HG03460 (cell line): ENCODE measurements around the gene COQ5.
"Not testable (repeated sequence)": the region's sequence is repeated elsewhere in the genome, so short reads cannot be mapped to it uniquely, and the experiment has no call there.

ENCODE experiments used
- ATAC-seq: cut with Tn5 transposase; IDR thresholded peaks from one replicate; pipeline ENCODE4 v1.9.1; 2021; ENCODE audit not compliant: unreplicated experiment

Gene COQ5

DNA sequence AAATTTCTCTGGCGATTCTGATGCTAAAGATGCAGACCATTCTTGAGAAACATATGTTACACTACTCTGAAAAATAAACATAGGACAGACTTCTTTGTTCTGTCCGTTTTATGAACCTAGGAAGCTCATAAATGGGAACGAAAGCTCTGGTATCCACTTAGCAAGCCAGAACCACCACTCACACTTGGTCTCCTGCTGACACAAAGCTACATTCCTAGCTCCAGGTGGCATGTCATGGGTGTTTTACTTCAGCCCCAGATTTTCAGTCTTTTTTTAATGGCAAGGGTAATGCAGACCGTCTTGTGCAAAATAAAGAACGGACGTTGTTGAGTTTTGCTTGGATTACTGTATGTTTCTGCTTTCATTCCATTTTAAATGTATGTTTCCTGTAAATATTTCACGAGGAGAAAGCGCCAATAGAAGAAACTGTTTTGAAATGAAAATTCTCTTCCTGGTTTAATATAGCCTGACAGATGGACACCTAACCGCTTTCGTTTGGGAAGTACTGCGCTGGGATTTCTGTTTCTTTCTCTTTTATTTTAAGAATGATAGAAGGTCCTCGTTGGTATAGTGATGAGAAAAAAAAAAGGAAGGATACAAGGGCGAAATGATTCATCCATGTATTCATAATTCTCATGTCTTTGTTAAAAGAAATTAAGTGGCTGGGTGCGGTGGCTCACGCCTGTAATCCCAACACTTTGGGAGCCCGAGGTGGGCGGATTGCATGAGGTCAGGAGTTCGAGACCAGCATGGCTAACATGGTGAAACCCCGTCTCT is 871 bp upstream of the COQ5 start:
- no peak for ATAC-seq

GRCh38 chr12:120522568-120522967 is 6.4 kb downstream of the COQ5 start:
- ATAC-seq, result no peak

DNA sequence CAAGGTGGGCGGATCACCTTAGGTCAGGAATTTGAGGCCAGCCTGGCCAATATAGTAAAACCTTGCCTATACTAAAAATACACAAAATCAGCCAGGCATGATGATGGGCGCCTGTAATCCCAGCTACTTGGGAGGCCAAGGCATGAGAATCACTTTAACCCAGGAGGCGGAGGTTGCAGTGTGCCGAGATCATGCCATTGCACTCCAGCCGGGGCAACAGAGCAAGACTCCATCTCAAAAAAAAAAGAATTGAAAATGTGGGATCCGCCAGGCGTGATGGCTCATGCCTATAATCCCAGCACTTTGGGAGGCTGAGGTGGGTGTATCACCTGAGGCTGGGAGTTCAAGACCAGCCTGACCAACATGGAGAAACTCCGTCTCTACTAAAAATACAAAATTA is 9.6 kb downstream of the COQ5 start:
- ATAC-seq, result not testable (repeated sequence)

GRCh38 chr12:120515496-120515895 is 13.5 kb downstream of the COQ5 start:
- no peak for ATAC-seq

DNA sequence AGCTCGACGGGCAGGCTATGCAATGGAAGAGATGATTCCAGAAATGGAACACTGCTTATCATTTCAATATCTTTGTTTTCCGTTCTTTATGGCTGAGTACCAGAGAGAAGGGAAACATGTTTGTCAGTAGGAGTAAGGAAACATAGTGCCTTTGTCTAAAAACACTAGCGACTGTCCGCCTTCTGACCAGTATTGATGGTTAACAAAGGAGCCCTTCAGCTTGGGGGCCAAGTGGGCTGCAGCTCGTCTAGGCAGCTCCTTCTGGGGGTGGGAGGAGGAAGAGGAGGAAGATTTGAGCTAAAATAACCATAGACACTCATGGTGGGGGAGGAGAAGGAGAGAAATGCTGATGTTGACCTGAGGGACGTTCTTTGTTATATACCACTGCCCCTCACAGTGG is 15.0 kb downstream of the COQ5 start:
- no peak for ATAC-seq

DNA sequence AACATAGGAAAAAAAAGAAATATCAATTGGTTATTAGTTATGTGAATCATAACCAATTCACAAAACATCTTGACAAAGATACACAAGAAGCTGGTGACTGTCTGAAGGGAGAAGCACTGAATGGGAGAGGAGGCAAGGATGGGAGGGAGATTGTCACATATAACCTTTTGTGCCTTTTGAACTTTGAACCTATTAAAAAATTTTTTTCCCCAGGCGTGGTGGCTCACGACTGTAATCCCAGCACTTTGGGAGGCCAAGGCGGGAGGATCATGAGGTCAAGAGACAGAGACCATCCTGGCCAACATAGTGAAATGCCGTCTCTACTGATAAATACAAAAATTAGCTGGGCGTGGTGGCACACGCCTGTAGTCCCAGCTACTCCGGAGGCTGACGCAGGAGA is 20.4 kb downstream of the COQ5 start:
- no peak for ATAC-seq

DNA sequence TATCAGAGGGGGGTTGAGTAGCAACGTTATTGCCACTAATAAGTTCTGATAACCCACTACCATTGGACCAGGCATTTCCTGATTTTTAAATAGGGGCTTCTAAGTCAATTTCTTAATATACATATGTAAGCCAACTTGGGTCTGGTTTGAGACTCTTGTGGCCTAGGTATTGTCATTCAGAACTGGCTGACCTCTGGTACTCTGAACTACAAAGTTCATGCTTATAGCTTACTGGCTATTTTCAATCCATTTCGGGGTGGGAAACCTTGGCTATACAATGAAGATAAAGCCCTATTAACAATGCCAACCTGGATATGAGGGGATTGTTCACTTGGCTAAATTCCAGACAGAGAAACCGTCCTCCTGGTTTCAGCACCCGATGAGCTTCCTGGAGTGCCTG is 24.4 kb downstream of the COQ5 start:
- no peak for ATAC-seq

GRCh38 chr12:120500581-120500980 is 28.4 kb downstream of the COQ5 start:
- ATAC-seq, result no peak

- no peak for ATAC-seq
Measured at GRCh38 chr12:120498870-120499515, 30.0 kb downstream of the COQ5 start.

- no peak for ATAC-seq
Measured at GRCh38 chr12:120497524-120498150, 31.3 kb downstream of the COQ5 start.

DNA sequence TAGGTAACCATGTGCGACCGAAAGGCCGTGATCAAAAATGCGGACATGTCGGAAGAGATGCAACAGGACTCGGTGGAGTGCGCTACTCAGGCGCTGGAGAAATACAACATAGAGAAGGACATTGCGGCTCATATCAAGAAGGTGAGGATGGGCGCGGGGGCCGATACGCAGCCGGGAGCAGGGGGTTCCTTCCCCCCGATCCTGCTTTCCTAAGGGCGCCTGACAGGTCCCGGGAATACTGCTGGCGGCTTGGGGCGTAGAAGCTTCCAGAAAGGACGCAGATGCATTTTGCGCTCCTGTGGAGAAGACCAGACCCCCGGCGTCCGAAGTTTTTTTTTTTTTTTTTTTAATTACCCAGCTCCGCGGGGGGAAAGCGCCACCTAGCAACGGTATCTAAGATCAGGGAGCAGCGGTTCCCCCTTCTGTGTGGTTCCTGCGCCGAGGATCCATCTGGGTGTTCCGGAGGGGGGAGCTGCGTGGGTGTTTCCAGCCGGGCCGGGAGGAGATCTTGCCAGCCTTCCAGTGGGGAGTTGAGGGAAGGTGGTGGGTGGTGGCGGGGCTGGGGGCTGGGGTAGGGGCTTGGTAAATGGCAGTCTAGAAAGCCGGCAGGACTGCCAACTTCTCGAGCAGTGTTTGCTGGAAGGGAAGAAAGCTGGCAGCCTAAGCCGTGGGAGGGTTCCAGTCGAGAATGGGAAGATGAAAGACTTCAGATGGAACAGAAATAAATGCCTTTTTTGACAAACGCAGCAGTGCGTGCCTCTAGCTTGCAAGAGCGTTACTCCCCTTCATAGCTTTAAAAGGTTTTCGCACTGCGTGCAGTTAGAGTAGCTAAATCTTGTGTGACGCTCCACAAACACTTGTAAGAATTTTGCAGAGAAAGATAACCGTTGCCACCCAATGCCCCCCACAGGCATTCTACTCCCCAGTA is 32.3 kb downstream of the COQ5 start:
- ATAC-seq, result peak; percentile 12

DNA sequence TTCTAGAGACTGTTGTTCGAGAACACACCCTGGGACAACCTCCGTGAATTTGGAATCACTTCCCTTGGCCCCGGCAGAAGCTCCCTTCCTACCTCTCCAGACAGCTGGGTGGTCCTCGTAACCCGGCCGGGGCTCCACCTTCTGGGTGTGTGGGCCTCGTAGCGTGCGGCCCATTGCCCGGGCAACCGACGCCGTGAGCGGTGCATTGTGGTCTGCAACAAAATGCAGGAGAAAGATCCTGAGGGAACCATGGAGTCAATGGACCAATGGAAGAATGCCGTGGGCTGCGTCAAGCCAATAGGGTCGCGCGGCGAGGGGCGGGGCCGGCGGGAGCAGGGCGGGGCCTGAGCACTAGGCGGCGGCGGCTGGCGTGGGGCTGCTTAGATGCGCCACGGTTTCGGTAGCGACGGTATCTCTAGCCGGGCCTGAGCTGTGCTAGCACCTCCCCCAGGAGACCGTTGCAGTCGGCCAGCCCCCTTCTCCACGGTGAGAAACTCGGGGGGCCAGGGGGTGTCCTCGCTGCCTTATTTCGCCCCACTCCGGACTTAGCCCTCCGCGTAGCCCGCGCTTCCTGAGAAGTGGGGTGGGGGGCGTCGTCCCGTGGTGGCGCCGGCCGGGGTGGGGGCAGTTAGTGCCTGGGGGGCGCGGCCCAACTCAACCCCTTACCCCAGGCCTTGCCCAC is 33.1 kb downstream of the COQ5 start, which contains the start of gene DYNLL1:
Gene DYNLL1, plus strand, starts transcription at position 383 of the 682 bp plus-strand sequence. CDS start 309 bp downstream, outside the sequence.
- peak; percentile 89 for ATAC-seq

GRCh38 chr12:120495186-120495730 is 33.7 kb downstream of the COQ5 start:
- ATAC-seq, result peak; percentile 4

DNA sequence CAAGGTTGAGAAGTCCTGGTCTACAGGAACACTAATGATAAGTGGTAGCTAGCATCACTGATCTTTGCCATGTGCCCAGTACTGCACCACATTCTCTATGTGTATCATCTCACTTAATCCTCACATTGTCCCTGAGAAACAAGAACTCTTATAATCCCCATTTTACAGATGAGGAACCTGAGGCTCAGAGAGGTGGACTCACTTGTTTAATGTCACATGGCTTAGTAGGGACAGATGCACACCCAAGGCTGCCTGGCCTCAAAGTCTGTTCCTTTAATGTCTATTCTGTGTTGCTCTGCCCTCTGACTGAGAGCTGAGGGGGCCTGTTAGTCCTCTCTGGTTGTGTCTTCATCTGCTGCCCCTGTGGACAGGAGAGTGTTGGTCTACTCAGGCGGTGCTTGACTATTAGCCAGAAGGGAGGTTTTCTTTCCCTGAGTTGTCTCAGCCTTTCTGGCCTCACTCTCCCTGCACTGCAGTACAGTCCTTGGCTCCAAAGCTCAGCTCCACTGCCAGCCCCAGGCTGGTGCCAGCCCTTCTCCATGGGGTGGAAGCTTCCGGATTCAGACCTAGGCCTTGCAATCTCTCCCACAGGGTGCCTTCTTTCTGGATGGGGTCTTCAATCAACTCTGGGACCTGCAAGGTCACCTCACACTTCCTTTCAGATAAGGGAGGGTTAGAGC is 38.0 kb downstream of the COQ5 start:
- no peak for ATAC-seq

DNA sequence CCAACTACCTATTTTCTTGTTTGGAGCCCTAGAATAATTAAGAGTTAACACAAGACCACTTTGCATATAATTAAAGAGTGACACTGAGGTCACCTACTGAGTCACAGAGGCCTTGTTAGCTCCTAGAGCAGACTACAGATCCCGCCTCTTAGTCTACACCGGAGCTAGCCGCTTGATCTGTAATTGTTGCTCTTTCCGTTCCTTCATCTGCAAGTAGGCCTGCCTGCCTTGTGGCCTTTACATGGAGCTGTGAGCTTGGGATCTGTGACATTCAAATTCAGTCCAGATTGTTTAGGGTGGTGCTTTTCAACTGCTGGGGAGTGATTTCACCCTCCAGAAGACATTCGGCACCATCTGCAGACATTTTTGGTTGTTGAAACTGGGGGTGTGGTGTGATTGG is 38.6 kb downstream of the COQ5 start:
- ATAC-seq, result no peak

DNA sequence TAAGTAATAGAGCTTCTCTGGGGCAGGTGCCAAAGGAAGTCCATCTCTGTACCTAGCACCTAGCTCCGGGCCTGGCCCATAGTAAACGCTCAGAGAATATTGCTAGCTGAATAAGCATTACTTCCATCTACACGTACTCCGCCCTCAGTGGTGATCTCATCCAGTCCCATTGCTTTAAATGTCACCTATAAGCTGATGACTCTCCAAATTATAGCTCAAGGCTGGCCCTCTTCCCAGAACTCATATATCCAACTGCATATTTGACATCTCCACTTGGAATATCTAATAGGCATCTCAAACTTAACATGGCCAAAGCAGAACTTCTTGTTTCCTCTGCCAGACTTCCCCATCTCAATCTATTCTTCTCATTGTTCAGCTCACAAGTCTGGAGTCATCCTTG is 39.9 kb downstream of the COQ5 start:
- no peak for ATAC-seq

DNA sequence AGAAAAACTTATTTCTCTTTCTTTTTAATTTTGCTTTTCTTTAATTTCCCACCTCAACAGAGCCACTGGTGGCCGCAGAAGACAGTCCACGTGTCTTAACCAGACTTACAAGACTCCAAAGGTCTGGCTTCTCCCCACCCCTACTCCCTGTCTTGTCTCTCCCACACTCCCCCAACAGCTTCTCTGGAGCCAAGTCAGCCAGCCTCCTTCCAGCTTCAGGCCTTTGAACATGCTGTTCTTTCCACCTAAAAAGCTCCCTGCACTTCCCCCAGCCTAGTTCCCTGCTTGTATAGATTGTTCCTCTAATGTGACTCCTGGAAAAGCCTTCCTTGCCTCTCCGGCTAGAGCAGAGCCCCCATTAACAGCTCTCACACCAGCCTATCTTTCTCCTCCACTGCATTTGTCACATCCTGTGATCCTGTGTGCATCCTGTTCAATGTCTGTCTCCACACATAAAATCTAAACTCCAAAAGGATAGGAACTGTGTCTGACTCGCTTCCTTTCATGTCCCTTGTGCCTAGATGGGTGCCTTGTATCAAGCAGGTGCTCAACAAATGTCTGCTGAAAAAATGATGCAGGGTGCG is 40.8 kb downstream of the COQ5 start:
- no peak for ATAC-seq

DNA sequence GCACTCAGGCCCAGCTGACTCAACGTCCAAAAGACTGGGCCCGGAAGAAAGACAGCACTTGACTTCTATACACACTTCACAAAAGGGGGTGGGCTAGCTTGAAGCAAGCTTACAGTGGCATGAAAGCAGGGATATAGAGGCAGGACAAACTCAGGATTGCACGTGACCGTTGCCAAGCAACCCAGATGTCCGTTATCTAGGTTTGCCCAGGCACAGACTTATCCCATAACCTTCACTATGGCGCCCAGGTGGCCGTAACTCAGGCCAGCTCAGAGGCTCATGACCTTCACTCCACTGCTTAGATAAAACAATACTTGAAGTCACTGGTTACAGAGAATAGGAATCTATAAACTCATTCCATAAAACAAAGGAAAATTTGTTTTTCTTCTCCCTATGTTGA is 41.4 kb downstream of the COQ5 start:
- not testable (repeated sequence) for ATAC-seq
